HepG2 (cell line): ENCODE data around the gene KLHL21. TPM values are rescaled to one million over a fixed set of nuclear protein-coding genes. Genes with fewer than 3 reads are reported as not detected.

ENCODE experiments used
- FOXO4 ChIP-seq: sonication (generic); formaldehyde crosslinking; conservative IDR thresholded peaks from 2 replicates; pipeline ENCODE4 v1.8.1; 2023; ENCODE audit warnings: missing genetic modification reagents
- HMGXB3 ChIP-seq: sonication (generic); formaldehyde crosslinking; IDR thresholded peaks from 2 replicates; pipeline ENCODE4 v1.4.0; 2020; ENCODE audit warnings: missing genetic modification reagents, borderline replicate concordance
- HNF1A ChIP-seq, 2 experiments: sonication (generic) in 1 of 2; formaldehyde crosslinking in 1 of 2; IDR thresholded peaks; 2 replicates each; pipeline versions ENCODE4 v1.4.0 to v1.6.1; 2016 to 2020; ENCODE audit warnings: borderline replicate concordance in 1 of 2, low read depth in 1 of 2, mild to moderate bottlenecking in 1 of 2, missing genetic modification reagents in 1 of 2
- MAF1 ChIP-seq: sonication (generic); formaldehyde crosslinking; IDR thresholded peaks from 2 replicates; pipeline ENCODE4 v1.5.0; 2020; ENCODE audit warnings: missing genetic modification reagents, borderline replicate concordance
- MTF1 ChIP-seq: sonication (generic); formaldehyde crosslinking; IDR thresholded peaks from 2 replicates; pipeline ENCODE4 v1.5.0; 2020; ENCODE audit warnings: missing genetic modification reagents
- POLR2AphosphoS2 ChIP-seq: IDR thresholded peaks from 2 replicates; pipeline ENCODE4 v1.6.1; 2011; ENCODE audit warnings: low read depth, low read length, improper control_type of control experiment
- SAP130 ChIP-seq: IDR thresholded peaks from 2 replicates; pipeline ENCODE4 v1.6.1; 2016; ENCODE audit warnings: low read depth
- THAP9 ChIP-seq: sonication (generic); formaldehyde crosslinking; IDR thresholded peaks from 2 replicates; pipeline ENCODE4; 2020; ENCODE audit warnings: missing genetic modification reagents, mild to moderate bottlenecking, borderline replicate concordance
- ZBTB39 ChIP-seq: sonication (generic); formaldehyde crosslinking; IDR thresholded peaks from 2 replicates; pipeline ENCODE4 v1.5.0; 2020; ENCODE audit warnings: missing genetic modification reagents
- ZKSCAN1 ChIP-seq: fragments of 150-350 bp; IDR thresholded peaks from 2 replicates; pipeline ENCODE4 v1.6.1; 2014; ENCODE audit warnings: low read length
- ZNF430 ChIP-seq: sonication (generic); formaldehyde crosslinking; IDR thresholded peaks from 2 replicates; pipeline ENCODE4 v1.9.0; 2021; ENCODE audit warnings: mild to moderate bottlenecking, missing genetic modification reagents
- ZNF484 ChIP-seq: sonication (generic); formaldehyde crosslinking; IDR thresholded peaks from 2 replicates; pipeline ENCODE4 v1.5.1; 2020; ENCODE audit warnings: mild to moderate bottlenecking, low read depth, missing genetic modification reagents, borderline replicate concordance
- polyA plus RNA-seq, 8 experiments: library from polyadenylated mRNA; depleted of rRNA in 3 of 8; stranded (reverse) in 7 of 8; unstranded in 1 of 8; fragments of >200 nt; fragmentation: Illumina TruSeq in 4 of 8; extraction: Trizol in 4 of 8; gene quantifications; 2 replicates each; pipeline versions ENCODE4 v1.2.1 to v1.2.3, GENCODE V29; 2011 to 2016; ENCODE audit warnings: low read depth in 4 of 8, missing spikeins in 1 of 8, mixed read lengths in 1 of 8; ENCODE audit not compliant: insufficient read depth in 1 of 8
- total RNA-seq, 5 experiments: library from RNA; depleted of rRNA; stranded (reverse); fragments of >200 nt; fragmentation: Illumina TruSeq; extraction: Trizol; gene quantifications; 2 replicates each; pipeline ENCODE4 v1.2.3, GENCODE V29; 2016; ENCODE audit warnings: low read depth in 1 of 5

KLHL21 gene
- total and polyA plus RNA-seq, 2 of the 13 experiments (the other 11 are each of a cell fraction or from before 2014, with no cell fraction given) = 14.8 to 25.0 TPM

DNA sequence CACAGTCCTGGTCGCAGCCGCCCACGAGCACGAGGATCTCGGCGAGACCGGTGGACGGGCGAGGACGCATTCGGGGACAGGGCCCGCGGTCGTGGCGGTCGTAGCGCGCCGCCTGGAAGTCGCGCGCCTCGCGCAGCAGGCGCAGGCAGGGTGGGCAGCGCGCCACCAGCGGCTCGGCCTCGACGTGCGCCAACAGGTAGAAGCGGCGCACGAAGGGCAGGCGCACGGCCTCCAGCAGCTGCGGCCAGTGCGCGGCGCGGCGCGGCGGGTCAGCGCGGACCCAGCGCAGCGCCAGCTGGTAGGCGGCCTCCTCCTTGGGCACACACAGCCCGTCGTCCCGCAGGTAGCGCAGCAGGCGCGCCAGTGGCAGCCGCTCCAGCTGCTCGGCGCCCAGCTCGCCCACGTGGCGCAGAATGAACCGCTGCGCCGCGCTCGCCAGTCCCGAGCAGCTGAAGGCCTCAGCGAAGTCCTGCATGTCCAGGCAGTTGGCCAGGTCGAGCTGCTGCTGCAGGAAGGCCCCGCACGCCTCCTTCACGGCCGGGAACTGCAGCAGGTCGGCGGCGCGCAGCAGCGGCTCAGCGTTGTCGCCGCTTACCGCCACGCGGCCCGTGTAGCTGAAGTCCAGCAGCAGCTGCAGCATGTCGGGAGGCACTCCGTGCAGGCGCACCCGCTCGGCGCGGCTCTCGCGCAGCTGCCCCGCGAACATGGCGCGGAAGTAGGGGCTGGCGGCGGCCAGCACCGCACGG, 573 bp downstream of the KLHL21 start (continued):
- TF ChIP-seq HMGXB3 (CRISPR knock-in tag) (no peak), POLR2AphosphoS2 (no peak), ZBTB39 (CRISPR knock-in tag) (peak; percentile 41; the same call in 1 of the 2 replicates), SAP130 (CRISPR knock-in tag) (peak; percentile 10; the same call in 1 of the 2 replicates), HNF1A (IDR thresholded peaks at IDR 0.05; ENCODE audit: low read depth) (no peak), HNF1A (CRISPR knock-in tag; IDR thresholded peaks at IDR 0.05; ENCODE audit: borderline replicate concordance) (no peak), MAF1 (peak; percentile 84), ZKSCAN1 (no peak), ZNF484 (CRISPR knock-in tag) (no peak), ZNF430 (no peak; the same call in 1 of the 2 replicates), FOXO4 (peak; percentile 85; the same call in 1 of the 2 replicates), THAP9 (CRISPR knock-in tag) (no peak), MTF1 (CRISPR knock-in tag) (no peak)
